GM12872 (cell line): ENCODE measurements around the gene CUL5.

Experiments
- TF ChIP-seq, protein P1 (sequence below): IDR thresholded peaks from 3 replicates; pipeline ENCODE4 v1.5.1; 2011; ENCODE audit warnings: low read depth, mild to moderate bottlenecking, low read length, moderate library complexity; ENCODE audit not compliant: insufficient read depth

CUL5 gene

DNA sequence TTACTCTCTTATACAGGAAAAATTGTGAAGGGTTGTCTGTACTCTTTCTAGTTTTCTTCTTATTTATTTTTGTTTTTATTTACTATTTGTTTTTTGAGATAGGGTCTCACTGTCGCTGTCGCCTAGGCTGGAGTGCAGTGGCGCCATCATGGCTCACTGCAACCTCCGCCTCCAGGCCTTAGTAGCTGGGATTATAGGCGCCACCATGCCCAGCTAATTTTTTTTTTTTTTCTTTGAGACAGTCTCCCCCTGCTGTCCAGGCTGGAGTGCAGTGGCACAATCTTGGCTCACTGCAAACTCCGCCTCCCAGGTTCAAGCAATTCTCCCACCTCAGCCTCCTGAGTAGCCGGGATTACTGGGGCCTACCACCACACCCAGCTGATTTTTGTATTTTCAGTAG, 18.4 kb downstream of the CUL5 start:
- TF ChIP-seq, protein P1, sequence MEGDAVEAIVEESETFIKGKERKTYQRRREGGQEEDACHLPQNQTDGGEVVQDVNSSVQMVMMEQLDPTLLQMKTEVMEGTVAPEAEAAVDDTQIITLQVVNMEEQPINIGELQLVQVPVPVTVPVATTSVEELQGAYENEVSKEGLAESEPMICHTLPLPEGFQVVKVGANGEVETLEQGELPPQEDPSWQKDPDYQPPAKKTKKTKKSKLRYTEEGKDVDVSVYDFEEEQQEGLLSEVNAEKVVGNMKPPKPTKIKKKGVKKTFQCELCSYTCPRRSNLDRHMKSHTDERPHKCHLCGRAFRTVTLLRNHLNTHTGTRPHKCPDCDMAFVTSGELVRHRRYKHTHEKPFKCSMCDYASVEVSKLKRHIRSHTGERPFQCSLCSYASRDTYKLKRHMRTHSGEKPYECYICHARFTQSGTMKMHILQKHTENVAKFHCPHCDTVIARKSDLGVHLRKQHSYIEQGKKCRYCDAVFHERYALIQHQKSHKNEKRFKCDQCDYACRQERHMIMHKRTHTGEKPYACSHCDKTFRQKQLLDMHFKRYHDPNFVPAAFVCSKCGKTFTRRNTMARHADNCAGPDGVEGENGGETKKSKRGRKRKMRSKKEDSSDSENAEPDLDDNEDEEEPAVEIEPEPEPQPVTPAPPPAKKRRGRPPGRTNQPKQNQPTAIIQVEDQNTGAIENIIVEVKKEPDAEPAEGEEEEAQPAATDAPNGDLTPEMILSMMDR = no peak

DNA sequence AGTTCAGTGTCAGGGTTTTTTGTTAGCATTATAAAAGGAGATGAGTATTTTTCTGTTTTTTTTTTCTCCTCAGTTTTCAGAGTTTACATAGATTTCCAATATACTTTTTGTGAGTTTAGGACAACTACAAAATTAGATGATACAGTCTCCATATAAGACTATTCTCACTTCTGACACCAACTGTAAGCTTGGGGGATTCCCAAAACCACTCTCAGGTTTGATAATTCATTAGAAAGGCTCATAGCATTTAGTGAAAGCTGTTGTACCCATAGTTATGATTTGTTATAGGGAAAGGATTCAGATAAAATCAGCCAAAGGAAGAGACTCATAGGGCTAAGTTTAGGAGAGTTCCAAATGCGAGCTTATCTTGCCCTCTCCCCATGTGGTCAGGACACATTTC, 24.1 kb downstream of the CUL5 start:
- TF ChIP-seq, protein P1 = no peak

DNA sequence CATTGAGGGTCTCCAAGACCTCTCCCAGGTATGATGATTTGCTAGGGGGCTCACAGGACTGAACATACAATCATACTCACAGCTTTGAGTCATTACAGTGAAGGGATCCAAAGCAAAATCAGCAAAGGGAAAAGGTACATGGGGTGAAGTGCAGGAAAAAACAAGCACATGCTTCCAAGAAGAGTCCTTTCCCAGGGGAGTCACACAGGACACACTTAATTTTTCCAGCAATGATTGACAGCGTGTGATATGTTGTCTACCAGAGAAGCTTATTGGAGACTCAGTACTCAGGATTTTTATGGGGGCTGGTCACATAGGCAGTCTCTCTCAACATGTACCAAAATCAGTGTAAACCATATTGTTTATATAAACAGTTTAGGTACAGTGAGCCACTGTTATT, 25.3 kb downstream of the CUL5 start:
- TF ChIP-seq, protein P1 = no peak

DNA sequence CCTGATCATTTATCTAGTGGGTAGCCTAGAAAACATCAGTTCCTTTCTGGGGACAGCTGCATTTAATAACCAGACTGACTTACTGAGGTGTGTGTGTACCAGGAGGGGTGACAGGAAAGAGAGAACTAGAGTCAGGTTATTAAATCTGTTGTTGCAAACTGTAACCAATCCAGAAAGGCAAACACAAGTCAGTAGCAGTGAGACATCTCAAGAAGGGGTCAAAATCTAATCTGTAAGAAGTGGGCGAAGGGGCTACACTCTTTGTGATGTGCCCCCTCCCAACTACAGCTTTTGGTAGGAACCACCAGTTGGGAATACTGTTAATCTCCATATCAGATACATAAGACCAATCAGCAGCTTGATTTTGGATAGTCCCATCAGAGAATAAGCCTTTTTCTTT, 26.3 kb downstream of the CUL5 start:
- TF ChIP-seq, protein P1 = no peak

- TF ChIP-seq, protein P1 = no peak
These were observed 27.0 kb downstream of the CUL5 start for GRCh38 chr11:108035690-108036089.

GRCh38 chr11:108037211-108037610, 28.5 kb downstream of the CUL5 start:
- TF ChIP-seq, protein P1 = no peak

- TF ChIP-seq, protein P1 = no peak
These were observed 28.9 kb downstream of the CUL5 start for GRCh38 chr11:108037636-108038035.

- TF ChIP-seq, protein P1 = no peak
These were observed 39.6 kb downstream of the CUL5 start for GRCh38 chr11:108048269-108048668.
